Smooth muscle cell (in vitro differentiated cells): ENCODE data around the gene VSNL1. TPM values are rescaled to one million over a fixed set of nuclear protein-coding genes. Genes with fewer than 3 reads are reported as not detected.
"Not testable (repeated sequence)": the region's sequence is repeated elsewhere in the genome, so short reads cannot be mapped to it uniquely, and the experiment has no call there.

Source experiments
- DNase-seq: peaks from one replicate; lab custom pipeline; 2025; ENCODE audit not compliant: unreplicated experiment; lab: John Stamatoyannopoulos, UW
- H2AFZ ChIP-seq: fragments of 200-600 bp; sonication (generic); 2 replicates; pipeline ENCODE4 v1.6.0; 2016; ENCODE audit warnings: antibody characterized with exemption, low read depth, mild to moderate bottlenecking
- H3F3A ChIP-seq: fragments of 200-600 bp; sonication (generic); 2 replicates; pipeline ENCODE4 v1.6.0; 2017; ENCODE audit warnings: antibody characterized with exemption, low read depth
- H3K27ac ChIP-seq: fragments of 200-600 bp; sonication (generic); 2 replicates; pipeline ENCODE4 v1.5.1; 2016; ENCODE audit warnings: low read depth, mild to moderate bottlenecking
- H3K27me3 ChIP-seq: fragments of 200-600 bp; sonication (generic); 2 replicates; pipeline ENCODE4 v1.6.1; 2016; ENCODE audit warnings: low read depth, mild to moderate bottlenecking
- H3K36me3 ChIP-seq: fragments of 200-600 bp; sonication (generic); 2 replicates; pipeline ENCODE4 v1.5.1; 2016; ENCODE audit warnings: low read depth
- H3K4me1 ChIP-seq: fragments of 200-600 bp; sonication (generic); 2 replicates; pipeline ENCODE4 v1.5.1; 2016; ENCODE audit warnings: low read depth
- H3K4me2 ChIP-seq: fragments of 200-600 bp; sonication (generic); 2 replicates; pipeline ENCODE4 v1.6.0; 2016; ENCODE audit warnings: mild to moderate bottlenecking
- H3K4me3 ChIP-seq: fragments of 200-600 bp; sonication (generic); 2 replicates; pipeline ENCODE4 v1.5.1; 2016; ENCODE audit warnings: mild to moderate bottlenecking
- H3K79me2 ChIP-seq: fragments of 200-600 bp; sonication (generic); 2 replicates; pipeline ENCODE4 v1.6.0; 2016; ENCODE audit warnings: low read depth, mild to moderate bottlenecking
- H3K9ac ChIP-seq: fragments of 200-600 bp; sonication (generic); 2 replicates; pipeline ENCODE4 v1.6.0; 2016; ENCODE audit warnings: low read depth
- H3K9me3 ChIP-seq: fragments of 200-600 bp; sonication (generic); replicated peaks from 2 replicates; pipeline ENCODE4 v1.5.1; 2016; ENCODE audit warnings: low read depth
- H4K20me1 ChIP-seq: fragments of 200-600 bp; sonication (generic); 2 replicates; pipeline ENCODE4 v1.6.0; 2016; ENCODE audit warnings: low read depth
- WGBS: methylation state at CpG from one replicate; pipeline ENCODE4 v1.1.7; 2016; ENCODE audit warnings: low lambda C conversion rate; 5-methylcytosine and 5-hydroxymethylcytosine counted together
- polyA plus RNA-seq: library from polyadenylated mRNA; unstranded; fragments of >200 nt; fragmentation: Nextera tagmentation; extraction: Ambion mirVana; gene quantifications from 2 replicates; pipeline ENCODE4 v1.2.1, GENCODE V29; 2016
- total RNA-seq: library from RNA; depleted of rRNA; stranded (reverse); fragments of >200 nt; gene quantifications from 2 replicates; pipeline ENCODE4 v1.2.3, GENCODE V29; 2014
- TF ChIP-seq, protein P1 (sequence below): fragments of 200-600 bp; sonication (generic); IDR thresholded peaks from 2 replicates; pipeline ENCODE4 v1.5.1; 2017; ENCODE audit warnings: borderline replicate concordance, mild to moderate bottlenecking, antibody characterized with exemption; ENCODE audit not compliant: insufficient read depth, poor library complexity, severe bottlenecking

The VSNL1 gene
- total and polyA plus RNA-seq, 2 experiments from 2014 or later: 2.8 to 4.5 TPM

- H3F3A ChIP-seq: no peaks in the 10 kb centered on the region
- no peak for DNase-seq
- H3K27ac ChIP-seq: no peak overlapping the region
- WGBS: 95% methylated on average over 1 of the region's 1 CpG
- no peak overlapping the region for H3K9ac ChIP-seq
- no peak overlapping the region for H3K4me3 ChIP-seq
- no peaks in the 10 kb centered on the region for H3K9me3 ChIP-seq
- H3K4me2 ChIP-seq: no peak overlapping the region
- H3K36me3 ChIP-seq: no peaks in the 10 kb centered on the region
- TF ChIP-seq, protein P1, sequence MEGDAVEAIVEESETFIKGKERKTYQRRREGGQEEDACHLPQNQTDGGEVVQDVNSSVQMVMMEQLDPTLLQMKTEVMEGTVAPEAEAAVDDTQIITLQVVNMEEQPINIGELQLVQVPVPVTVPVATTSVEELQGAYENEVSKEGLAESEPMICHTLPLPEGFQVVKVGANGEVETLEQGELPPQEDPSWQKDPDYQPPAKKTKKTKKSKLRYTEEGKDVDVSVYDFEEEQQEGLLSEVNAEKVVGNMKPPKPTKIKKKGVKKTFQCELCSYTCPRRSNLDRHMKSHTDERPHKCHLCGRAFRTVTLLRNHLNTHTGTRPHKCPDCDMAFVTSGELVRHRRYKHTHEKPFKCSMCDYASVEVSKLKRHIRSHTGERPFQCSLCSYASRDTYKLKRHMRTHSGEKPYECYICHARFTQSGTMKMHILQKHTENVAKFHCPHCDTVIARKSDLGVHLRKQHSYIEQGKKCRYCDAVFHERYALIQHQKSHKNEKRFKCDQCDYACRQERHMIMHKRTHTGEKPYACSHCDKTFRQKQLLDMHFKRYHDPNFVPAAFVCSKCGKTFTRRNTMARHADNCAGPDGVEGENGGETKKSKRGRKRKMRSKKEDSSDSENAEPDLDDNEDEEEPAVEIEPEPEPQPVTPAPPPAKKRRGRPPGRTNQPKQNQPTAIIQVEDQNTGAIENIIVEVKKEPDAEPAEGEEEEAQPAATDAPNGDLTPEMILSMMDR: no peak
- H3K4me1 ChIP-seq: peaks cover 49% of the 10 kb centered on the region
- no peaks in the 10 kb centered on the region for H3K79me2 ChIP-seq
- no peaks in the 10 kb centered on the region for H3K27me3 ChIP-seq
- H2AFZ ChIP-seq: no peak overlapping the region
- no peaks in the 10 kb centered on the region for H4K20me1 ChIP-seq
Measured at GRCh38 chr2:17555150-17555549, 14.7 kb downstream of the VSNL1 start.

DNA sequence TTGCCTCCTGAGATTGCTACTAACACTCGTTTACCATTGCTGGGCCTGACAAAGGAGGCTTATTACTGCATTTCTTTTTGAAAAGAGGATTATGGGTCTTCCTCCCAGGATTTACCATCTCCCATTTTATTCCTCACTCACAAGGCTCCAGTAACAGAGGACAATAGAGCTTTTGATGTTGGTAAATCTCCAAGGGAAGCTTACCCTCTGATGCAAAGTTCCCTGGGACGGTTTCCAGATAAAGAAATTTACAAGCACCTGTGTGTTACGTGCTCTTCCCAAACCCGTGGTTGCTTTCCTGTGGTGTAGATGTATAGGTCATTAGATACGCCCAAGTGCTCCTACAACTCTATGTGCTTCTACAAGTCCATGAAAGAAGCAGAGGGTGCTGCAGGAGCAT, 17.1 kb downstream of the VSNL1 start:
- Histone ChIP-seq H3K27ac (no peak overlapping the region), H3K27me3 (no peaks in the 10 kb centered on the region), H3K4me1 (peaks cover 49% of the 10 kb centered on the region), H3K4me2 (no peak overlapping the region), H3K4me3 (no peak overlapping the region), H3F3A (no peaks in the 10 kb centered on the region), H3K79me2 (no peaks in the 10 kb centered on the region), H3K9me3 (no peaks in the 10 kb centered on the region), H4K20me1 (no peaks in the 10 kb centered on the region), H3K36me3 (no peaks in the 10 kb centered on the region), H3K9ac (no peak overlapping the region), H2AFZ (no peak overlapping the region)
- TF ChIP-seq, protein P1: no peak
- WGBS: 52% methylated on average over 5 of the region's 5 CpGs
- DNase-seq: no peak

DNA sequence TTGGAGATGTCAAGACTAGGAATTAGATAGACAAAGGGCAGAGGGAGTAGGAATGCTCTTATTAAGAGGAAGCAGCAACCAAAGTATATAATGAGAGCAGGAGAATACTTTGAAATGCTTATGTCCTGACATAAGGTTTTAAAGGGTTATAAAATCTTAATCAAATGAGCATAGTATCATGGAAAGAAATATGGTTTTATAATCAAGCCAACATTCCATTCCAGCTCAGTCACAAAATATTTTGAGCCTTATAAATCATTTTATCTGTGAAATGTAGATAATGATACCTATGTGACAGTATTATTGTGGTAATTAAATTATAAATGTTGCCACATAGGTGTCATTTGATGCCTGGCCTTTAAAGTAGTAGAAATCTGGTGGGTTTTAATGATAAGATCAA, 17.6 kb downstream of the VSNL1 start:
- Histone ChIP-seq H3F3A (no peaks in the 10 kb centered on the region), H4K20me1 (no peaks in the 10 kb centered on the region), H3K36me3 (no peaks in the 10 kb centered on the region), H3K9me3 (no peaks in the 10 kb centered on the region), H3K4me3 (no peak overlapping the region), H3K27me3 (no peaks in the 10 kb centered on the region), H3K9ac (no peak overlapping the region), H3K27ac (no peak overlapping the region), H3K4me1 (peaks cover 49% of the 10 kb centered on the region), H3K4me2 (no peak overlapping the region), H2AFZ (no peak overlapping the region), H3K79me2 (no peaks in the 10 kb centered on the region)
- no peak for DNase-seq
- TF ChIP-seq, protein P1: no peak

- 94% methylated on average over 3 of the region's 3 CpGs for WGBS
- H4K20me1 ChIP-seq: no peaks in the 10 kb centered on the region
- H3K36me3 ChIP-seq: no peaks in the 10 kb centered on the region
- H3F3A ChIP-seq: no peaks in the 10 kb centered on the region
- no peak overlapping the region for H3K4me2 ChIP-seq
- H3K9ac ChIP-seq: no peak overlapping the region
- H3K27me3 ChIP-seq: no peaks in the 10 kb centered on the region
- H3K4me1 ChIP-seq: peaks cover 49% of the 10 kb centered on the region
- TF ChIP-seq, protein P1: no peak
- H2AFZ ChIP-seq: no peak overlapping the region
- no peak for DNase-seq
- no peaks in the 10 kb centered on the region for H3K79me2 ChIP-seq
- H3K27ac ChIP-seq: no peak overlapping the region
- no peak overlapping the region for H3K4me3 ChIP-seq
- H3K9me3 ChIP-seq: no peaks in the 10 kb centered on the region
Measured at GRCh38 chr2:17558878-17559277, 18.4 kb downstream of the VSNL1 start.

- H2AFZ ChIP-seq, H3F3A ChIP-seq, H3K9me3 ChIP-seq, DNase-seq, H3K9ac ChIP-seq, H3K27ac ChIP-seq, H3K4me1 ChIP-seq, H3K4me3 ChIP-seq, H3K27me3 ChIP-seq, H3K36me3 ChIP-seq, H4K20me1 ChIP-seq, H3K4me2 ChIP-seq, H3K79me2 ChIP-seq: not testable (repeated sequence)
- 91% methylated on average over 3 of the region's 3 CpGs for WGBS
Measured at GRCh38 chr2:17565726-17566125, 25.2 kb downstream of the VSNL1 start.
